ENCODE measurements around the gene CALML3. TPM values are rescaled to one million over a fixed set of nuclear protein-coding genes. Genes with fewer than 3 reads are reported as not detected.

Gene CALML3
- total RNA-seq, 2 donors from 2014 or later = not detected

DNA sequence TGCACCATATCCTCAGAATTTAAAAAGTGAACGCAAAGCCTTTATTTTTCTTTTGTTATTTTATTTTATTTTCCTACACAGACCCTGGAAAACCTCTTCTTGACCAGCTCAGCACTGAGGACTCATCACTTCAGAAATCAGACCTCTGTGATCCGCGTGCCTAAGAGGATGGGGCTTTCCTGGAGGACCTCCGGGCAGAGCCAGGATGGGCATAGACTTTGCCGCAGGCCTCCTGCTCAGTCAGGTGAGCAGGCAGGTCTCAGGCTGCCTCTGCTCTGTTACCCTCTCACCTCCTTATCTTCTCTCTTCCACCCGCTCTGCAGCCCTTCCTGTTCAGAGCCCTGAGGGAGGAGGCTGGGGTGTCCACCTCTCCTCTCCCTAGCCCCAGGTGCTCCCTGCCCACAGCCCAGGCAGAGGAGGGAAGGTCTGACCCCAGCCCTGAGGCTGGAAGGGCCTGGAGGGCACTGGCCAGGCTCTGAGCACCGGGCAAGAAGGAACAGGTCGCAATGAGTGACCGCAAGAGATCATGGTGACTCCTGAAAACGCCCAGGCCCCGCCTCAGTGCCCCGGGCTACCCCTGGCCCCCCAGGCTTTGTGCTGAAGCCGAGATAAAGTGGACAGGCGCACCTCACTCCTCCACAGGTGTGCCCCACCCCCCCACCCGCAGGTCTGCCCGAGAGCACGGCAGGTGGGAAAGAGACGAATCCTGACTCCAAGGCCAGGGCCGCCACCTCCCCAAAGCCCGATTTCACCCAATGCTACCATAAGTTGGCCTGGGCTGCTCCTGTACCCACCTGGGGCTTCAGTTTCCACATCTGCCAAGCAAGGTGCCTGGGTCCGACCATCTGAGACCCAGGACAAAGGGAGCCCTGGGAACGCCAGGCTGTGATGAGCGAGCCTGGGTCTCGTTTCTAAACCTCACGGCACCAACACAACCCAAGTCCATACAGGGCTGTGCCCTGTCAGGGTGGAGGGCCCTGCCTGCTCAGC, 28.2 kb upstream of the CALML3 start:
- Mint-ChIP-seq H3K27me3 (ENCODE audit: low read depth) (peaks cover 7% of the 10 kb centered on the region), H3K36me3 (ENCODE audit: insufficient read depth in 2 of 2) (peaks cover 1 to 5% of the 10 kb centered on the region in 2 donors), H3K9me3 (peaks cover 1 to 5% of the 10 kb centered on the region in 2 donors), H3K4me3 (no peak overlapping the region), H3K27ac (no peak overlapping the region), H3K4me1 (ENCODE audit: low read depth) (no peaks in the 10 kb centered on the region)
- ATAC-seq (replicated peaks in 1 of 2) = no peak
- no peak for DNase-seq

DNA sequence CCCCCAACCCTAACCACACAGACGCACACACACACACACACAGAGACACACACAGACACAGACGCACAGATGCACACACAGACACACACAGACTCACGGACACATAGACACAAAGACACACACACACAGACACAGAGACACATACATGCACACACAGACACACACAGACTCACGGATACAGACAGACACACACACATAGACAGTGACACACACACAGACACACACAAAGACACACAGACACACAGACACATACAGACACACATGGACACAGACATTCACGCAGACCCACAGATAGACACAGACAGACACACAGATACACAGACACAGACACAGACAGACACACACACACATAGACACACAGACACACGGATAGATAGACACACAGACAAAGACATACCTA, 27.5 kb upstream of the CALML3 start:
- DNase-seq = no peak
- Mint-ChIP-seq H3K9me3 (peaks cover 1 to 2% of the 10 kb centered on the region in 2 donors), H3K27me3 (ENCODE audit: low read depth) (peaks cover 7% of the 10 kb centered on the region), H3K27ac (no peak overlapping the region), H3K4me3 (no peak overlapping the region), H3K36me3 (ENCODE audit: insufficient read depth in 2 of 2) (peaks cover 1 to 4% of the 10 kb centered on the region in 2 donors), H3K4me1 (ENCODE audit: low read depth) (no peaks in the 10 kb centered on the region)
- no peak for ATAC-seq (replicated peaks in 1 of 2)

DNA sequence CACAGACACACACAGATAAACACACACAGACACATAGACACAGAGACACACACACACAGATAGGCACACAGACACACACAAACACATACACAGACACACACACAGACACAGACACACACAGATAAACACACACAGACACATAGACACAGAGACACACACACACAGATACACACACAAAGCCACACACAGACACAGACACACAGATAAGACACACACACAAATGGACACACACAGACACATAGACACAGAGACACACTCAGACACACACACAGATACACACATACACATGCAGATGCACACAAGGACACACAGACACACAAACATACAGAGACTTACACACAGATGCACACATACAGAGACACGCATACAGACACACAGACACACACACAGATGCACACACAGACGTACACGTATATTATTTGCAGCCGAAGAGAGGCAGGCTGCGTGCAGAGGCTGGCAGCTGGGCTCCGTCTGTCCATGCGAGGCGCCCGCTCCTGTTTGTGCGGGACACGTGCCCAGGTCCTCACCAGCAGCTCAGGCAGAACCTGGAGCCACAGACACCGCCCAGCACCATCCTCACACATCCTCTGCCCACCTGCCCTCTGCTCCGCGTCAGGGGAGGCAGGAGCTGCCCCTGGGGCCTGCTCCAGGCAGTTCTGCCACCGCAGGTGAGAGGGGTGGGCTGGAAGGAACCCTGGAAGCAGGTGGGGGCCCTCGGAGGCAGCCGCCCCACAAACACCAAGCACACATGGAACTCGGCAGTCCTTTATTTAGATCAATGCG, 26.6 kb upstream of the CALML3 start:
- Mint-ChIP-seq H3K9me3 (no peaks in the 10 kb centered on the region), H3K27me3 (ENCODE audit: low read depth) (peaks cover 13% of the 10 kb centered on the region), H3K27ac (no peak overlapping the region), H3K4me3 (no peak overlapping the region), H3K4me1 (ENCODE audit: low read depth) (no peaks in the 10 kb centered on the region), H3K36me3 (ENCODE audit: insufficient read depth in 2 of 2) (no peaks in the 10 kb centered on the region)
- DNase-seq (no peak), ATAC-seq (replicated peaks in 1 of 2) (no peak)

DNA sequence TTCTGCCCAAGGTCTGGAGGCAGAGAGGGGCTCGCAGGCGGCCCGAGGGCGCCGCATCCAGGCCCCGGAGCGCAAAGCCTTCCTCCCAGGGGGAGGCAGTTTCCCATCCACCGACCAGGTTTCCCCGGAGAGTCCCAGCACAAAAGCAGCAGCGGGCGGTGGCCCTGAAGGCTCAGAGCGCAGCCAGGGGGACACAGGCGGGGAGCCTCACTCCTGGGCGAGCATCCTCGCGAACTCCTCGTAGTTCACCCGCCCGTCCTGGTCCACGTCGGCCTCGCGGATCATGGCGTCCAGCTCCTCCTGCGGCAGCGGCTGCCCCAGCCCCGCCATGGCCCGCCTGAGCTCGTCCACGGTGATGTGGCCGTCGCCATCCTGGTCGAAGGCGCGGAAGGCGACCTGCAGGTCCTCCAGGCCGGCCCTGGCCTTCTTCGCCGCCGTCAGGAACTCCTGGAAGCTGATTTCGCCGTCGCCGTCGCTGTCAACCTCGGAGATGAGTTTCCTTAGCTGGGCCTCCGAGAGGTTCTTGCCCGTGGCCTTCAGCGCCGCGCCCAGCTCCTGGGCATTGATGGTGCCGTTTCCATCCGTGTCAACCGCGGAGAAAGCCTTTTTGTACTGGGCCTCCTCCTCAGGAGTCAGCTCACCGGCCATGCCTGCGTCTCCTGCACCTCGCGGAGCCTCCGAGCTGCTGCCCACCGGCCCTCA, 25.8 kb upstream of the CALML3 start:
- no peak for DNase-seq
- no peaks in the 10 kb centered on the region for H3K4me1 Mint-ChIP-seq (ENCODE audit: low read depth)
- no peak overlapping the region for H3K27ac Mint-ChIP-seq
- no peaks in the 10 kb centered on the region for H3K36me3 Mint-ChIP-seq (ENCODE audit: insufficient read depth in 2 of 2)
- H3K9me3 Mint-ChIP-seq = no peaks in the 10 kb centered on the region
- ATAC-seq (replicated peaks in 1 of 2) = no peak
- peaks cover 20% of the 10 kb centered on the region for H3K27me3 Mint-ChIP-seq (ENCODE audit: low read depth)
- no peak overlapping the region for H3K4me3 Mint-ChIP-seq

DNA sequence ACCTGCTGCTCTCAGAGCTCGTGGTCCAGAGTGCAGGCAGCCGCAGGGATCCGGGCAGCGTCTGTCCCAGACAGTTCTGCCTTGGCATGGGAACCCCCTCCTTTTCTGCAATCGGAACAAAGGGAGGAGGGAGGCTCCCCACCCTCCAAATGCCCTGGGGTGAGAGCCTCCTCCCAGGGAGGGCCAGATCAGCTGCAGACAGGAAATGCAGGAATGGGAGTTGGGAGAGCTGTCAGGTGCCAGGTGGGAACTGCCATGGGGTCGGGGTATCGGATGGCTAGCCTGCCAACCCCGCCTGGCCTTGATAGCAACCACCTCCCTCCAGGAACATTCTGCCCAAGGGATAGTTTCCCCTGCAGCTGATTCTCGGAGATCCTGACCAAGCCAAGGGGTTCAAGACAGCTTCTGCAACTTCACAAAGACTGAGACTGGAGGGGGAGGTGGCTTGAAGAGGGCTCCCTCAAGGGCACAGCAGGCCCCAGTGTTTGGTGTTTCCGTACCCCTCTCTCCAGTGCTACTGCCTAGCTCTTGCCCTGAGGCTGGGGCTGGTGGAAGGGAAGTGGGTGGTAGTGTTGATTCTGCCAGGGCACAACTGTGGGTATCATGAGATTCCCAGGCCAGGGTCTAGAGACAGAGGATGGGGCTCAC, 25.1 kb upstream of the CALML3 start, which contains the start of gene CALML5:
TSS of gene CALML5 (minus strand) at position 78 of the 648 bp plus-strand sequence. CDS start 132 bp downstream, outside the sequence.
- Mint-ChIP-seq H3K27ac (no peak within 1 kb of the TSS), H3K9me3 (no peaks in the 10 kb centered on the region), H3K27me3 (ENCODE audit: low read depth) (peaks cover 20% of the 10 kb centered on the region), H3K36me3 (ENCODE audit: insufficient read depth in 2 of 2) (no peaks in the 10 kb centered on the region), H3K4me1 (ENCODE audit: low read depth) (no peaks in the 10 kb centered on the region), H3K4me3 (no peak within 1 kb of the TSS)
- DNase-seq (no peak), ATAC-seq (replicated peaks in 1 of 2) (no peak)

DNA sequence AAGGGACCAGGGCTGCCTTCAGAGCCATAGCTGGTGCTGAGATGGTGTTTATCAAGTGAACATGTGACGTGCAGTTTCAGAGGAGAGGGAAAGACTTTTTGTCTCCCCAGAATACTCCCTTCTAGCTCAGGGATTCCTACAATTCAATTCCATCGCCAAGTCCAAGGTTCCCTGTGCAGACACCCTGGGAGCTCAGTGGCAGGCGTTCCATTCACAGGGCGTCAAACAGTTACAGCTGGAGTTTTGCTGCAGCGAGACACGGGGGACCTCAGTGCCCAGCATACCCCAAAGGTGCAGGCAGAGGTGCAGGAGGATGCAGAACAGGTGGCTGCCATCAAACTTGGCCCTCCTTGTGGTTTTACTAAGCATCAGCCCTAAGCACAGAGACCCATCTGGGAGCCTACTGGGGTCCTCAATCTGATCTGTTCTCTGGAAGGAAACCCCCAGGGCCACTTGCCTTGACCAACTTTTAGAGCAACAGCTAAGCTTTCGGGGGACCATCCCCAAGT, 24.5 kb upstream of the CALML3 start:
- Mint-ChIP-seq H3K4me3 (no peak overlapping the region), H3K4me1 (ENCODE audit: low read depth) (no peaks in the 10 kb centered on the region), H3K9me3 (no peaks in the 10 kb centered on the region), H3K27me3 (ENCODE audit: low read depth) (peaks cover 22% of the 10 kb centered on the region), H3K27ac (no peak overlapping the region), H3K36me3 (ENCODE audit: insufficient read depth in 2 of 2) (no peaks in the 10 kb centered on the region)
- ATAC-seq (replicated peaks in 1 of 2) (no peak), DNase-seq (no peak)

DNA sequence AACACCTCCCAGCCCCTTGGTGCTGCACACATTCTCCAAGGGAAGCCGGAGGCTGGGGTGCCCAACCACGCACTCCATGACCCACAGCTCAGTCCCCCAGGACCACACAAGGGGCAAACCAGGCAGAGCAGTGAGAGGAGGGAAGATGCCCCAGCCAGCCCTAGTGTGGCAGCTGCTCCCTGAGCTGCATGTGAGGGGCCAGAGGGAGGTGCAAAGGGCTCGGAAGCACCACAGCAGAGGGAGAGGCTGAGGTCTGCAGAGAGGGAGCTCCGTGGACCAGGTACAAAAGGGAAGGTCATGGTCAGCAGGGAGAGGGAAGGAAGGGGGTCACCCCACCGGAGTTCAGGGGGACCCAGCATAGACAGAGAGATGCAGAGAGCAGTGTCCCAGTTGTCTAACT, 23.9 kb upstream of the CALML3 start:
- Mint-ChIP-seq H3K4me1 (ENCODE audit: low read depth) (no peaks in the 10 kb centered on the region), H3K27ac (no peak overlapping the region), H3K27me3 (ENCODE audit: low read depth) (peaks cover 29% of the 10 kb centered on the region), H3K36me3 (ENCODE audit: insufficient read depth in 2 of 2) (no peaks in the 10 kb centered on the region), H3K9me3 (no peaks in the 10 kb centered on the region), H3K4me3 (no peak overlapping the region)
- ATAC-seq (replicated peaks in 1 of 2) (no peak), DNase-seq (no peak)

DNA sequence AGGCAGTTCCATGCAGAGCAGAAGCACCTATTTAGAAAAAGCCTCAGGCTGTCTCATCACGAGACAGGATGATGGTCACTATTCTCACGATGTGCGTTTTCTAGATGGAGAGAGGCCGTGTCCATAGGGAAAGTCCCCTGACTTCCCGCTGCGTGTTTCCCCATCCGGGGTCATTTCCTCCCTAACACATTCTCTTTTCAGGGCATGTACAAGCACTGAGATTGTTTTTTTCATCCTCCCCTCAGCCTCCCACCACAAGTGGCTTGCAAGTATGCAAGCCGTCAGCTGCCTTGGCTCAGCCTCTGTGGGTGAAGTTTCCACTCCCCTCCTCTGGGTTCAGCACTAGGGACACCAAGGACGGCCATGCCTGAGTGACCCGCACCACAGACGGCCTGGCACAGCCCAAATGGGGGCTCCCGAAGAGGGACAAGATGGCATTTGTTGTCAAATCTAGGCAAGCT, 22.7 kb upstream of the CALML3 start:
- Mint-ChIP-seq H3K4me1 (ENCODE audit: low read depth) (no peaks in the 10 kb centered on the region), H3K4me3 (no peak overlapping the region), H3K27ac (no peak overlapping the region), H3K36me3 (ENCODE audit: insufficient read depth in 2 of 2) (no peaks in the 10 kb centered on the region), H3K27me3 (ENCODE audit: low read depth) (peaks cover 30% of the 10 kb centered on the region), H3K9me3 (no peaks in the 10 kb centered on the region)
- DNase-seq (no peak), ATAC-seq (replicated peaks in 1 of 2) (no peak)

DNA sequence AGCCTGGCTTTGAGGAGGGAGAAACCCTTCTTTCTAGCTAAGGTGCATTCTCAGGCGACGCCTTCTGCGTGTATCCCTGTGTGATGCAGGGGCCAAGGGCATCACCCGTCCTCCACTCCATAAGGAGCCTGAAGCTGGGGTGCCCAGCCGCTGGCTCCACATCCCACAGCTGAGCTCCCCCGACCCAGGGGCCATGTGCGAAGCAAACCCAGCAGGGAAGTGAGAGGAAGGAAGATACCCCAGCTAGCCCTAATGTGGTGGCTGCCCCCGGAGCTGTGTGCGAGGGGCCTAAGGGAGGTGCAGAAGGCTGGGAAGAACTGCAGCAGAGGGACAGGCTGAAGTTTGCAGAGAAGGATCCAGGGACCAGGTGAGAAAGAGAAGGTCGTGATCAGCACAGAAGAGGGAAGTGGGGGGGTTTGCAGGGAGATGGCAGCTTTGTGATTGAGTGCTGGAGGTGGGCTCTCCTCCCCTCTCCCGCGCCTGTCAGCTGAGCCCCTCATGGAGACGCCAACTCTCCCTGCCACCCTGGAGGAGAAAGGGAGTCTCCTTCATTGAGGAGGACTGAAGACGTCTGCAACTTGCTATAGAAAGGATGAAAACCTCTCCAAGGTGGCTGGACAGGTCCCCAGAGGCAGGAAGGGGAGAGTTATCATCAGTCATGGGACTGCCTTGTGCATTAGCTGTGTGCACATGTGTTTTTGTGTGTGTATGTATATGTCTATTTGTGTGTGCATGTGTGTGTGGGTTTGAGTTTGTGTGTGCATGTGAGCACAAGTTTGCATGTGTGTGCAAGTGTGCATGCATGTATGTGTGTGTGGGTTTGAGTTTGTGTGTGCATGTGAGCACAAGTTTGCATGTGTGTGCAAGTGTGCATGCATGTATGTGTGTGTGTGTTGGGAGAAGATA, 21.9 kb upstream of the CALML3 start:
- DNase-seq (no peak), ATAC-seq (replicated peaks in 1 of 2) (no peak)
- Mint-ChIP-seq H3K4me3 (no peak overlapping the region), H3K36me3 (ENCODE audit: insufficient read depth in 2 of 2) (no peaks in the 10 kb centered on the region), H3K27ac (no peak overlapping the region), H3K4me1 (ENCODE audit: low read depth) (no peaks in the 10 kb centered on the region), H3K9me3 (no peaks in the 10 kb centered on the region), H3K27me3 (ENCODE audit: low read depth) (peaks cover 30% of the 10 kb centered on the region)

DNA sequence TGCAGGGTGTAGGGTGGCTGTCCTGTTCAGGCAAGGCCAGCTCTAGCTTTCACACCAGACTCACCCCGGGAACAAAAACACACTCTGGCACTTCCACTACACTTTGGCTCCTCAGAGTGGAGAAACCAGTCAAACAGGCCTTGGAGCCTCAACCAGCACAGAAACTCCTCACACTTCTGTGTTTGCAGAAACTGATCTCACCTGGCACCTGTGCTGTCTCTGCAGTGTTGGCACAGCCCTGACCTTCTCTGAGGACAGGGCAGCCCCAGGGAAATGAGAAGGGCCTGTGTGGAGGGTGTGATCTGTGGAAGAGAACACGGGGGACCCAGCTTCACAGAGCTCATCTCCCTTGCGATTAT, 21.3 kb upstream of the CALML3 start:
- no peak for ATAC-seq (replicated peaks in 1 of 2)
- no peaks in the 10 kb centered on the region for H3K36me3 Mint-ChIP-seq (ENCODE audit: insufficient read depth in 2 of 2)
- H3K27ac Mint-ChIP-seq = no peak overlapping the region
- H3K4me1 Mint-ChIP-seq (ENCODE audit: low read depth) = no peaks in the 10 kb centered on the region
- peaks cover 30% of the 10 kb centered on the region for H3K27me3 Mint-ChIP-seq (ENCODE audit: low read depth)
- no peaks in the 10 kb centered on the region for H3K9me3 Mint-ChIP-seq
- no peak for DNase-seq
- no peak overlapping the region for H3K4me3 Mint-ChIP-seq

DNA sequence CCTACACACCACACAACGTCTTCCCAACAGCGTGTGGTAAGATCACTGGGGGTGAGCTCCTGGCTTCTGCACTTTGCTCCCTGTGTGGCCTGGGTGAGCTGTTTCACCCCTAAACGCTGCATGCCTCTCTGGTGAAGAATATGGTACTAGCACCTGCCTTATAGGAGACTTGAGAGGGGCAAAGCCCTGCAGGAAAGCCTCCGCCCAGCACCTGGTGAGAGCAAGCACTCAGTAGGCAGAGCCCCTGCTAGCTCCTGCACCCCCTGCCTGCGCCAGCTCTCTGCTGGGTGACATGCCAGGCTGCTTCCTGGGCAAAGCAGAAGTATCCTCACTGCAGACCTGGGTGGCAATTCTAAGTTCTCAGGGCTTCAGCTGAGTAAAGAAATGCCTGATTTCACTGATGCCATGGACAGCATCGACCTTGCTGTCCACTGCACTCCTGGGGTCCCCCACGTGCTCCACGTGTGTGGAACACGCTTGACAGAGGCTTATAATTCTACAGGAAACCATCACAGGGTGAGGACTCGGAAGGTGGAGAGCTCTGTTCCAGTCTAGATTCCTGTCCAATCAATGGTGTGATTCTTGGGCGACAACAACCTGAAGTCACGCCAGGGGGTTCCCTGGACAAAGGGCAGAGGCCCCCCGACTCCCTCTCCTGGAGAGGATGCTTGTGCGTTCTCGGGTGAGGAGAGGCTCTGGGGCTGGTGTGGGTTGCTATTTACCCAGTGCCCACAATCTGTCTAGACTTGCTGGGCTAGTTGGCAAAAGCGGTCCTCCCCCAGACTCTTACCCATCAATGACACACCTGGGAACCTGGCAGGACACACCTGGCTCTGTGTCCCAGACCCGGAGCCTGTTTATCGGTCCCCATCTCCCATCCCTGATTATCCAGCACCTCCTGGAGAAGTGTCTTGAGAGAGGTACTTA, 20.4 kb upstream of the CALML3 start:
- Mint-ChIP-seq H3K27ac (no peak overlapping the region), H3K4me3 (no peak overlapping the region), H3K36me3 (ENCODE audit: insufficient read depth in 2 of 2) (no peaks in the 10 kb centered on the region), H3K9me3 (no peaks in the 10 kb centered on the region), H3K27me3 (ENCODE audit: low read depth) (peaks cover 30% of the 10 kb centered on the region), H3K4me1 (ENCODE audit: low read depth) (no peaks in the 10 kb centered on the region)
- DNase-seq (no peak), ATAC-seq (replicated peaks in 1 of 2) (no peak)

Measured in activated T-cell treated with anti-CD3 and anti-CD28 coated beads, Interleukin-2, amount 50 U/mL, for 72 hours (primary cell).